ENCODE data around the gene ERMARD.

DNA sequence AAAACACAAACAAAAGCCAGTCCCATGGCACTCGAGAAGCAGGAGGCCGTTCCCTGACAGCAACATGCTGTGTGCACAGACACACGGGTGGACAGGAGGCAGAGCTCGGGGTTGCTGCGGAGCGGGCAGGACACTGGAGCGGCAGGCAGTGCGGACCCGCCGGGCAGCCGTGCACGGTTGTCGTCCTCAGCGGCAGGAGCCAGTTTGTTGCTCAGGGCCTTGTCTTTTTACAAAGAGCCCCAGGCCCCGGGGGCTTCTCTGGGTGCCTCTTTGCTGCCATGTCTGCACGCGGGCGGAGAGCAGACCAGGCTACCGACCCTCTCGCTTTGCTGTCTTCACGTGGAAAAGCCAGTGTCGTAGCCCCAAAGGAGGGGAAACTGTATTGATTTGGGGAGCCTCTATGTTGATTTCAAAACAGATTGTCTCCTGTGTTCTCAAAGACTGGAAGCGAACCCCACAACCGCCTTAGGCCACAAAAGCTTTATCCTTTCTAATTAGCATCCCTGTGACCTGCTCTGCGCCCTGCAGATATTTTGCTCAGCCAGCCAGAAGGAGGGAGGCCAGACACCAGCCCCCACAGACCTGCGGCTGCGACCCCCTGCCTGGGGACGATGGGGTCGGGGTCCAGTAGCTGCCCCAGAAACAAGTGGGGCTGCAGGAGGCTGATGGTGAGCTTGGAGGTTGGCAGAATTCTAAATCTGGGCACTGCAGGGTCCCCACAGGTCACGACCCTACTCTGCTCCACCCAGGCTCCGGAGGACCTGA is 50.2 kb downstream of the ERMARD start:
- TF ChIP-seq CTCF (IDR thresholded peaks at IDR 0.05) (no peak), POLR2AphosphoS5 (IDR thresholded peaks at IDR 0.05) (no peak)

Data from gastroesophageal sphincter (tissue), 3 donors.